Trophoblast cell (in vitro differentiated cells and primary cell): ENCODE results near the gene ZRANB1.

Source experiments
- DNase-seq, 2 donors: peaks; one replicate each; pipeline ENCODE4 v3.0.0-alpha.2; 2016
- H2AFZ ChIP-seq: 2 replicates; pipeline ENCODE4 v1.6.1; 2013; ENCODE audit warnings: low read length, moderate library complexity, mild to moderate bottlenecking; ENCODE audit not compliant: insufficient read depth, poor library complexity
- H2AK5ac ChIP-seq: 2 replicates; pipeline ENCODE4 v1.6.1; 2013; ENCODE audit warnings: mild to moderate bottlenecking, low read length
- H2BK120ac ChIP-seq: 2 replicates; pipeline ENCODE4 v1.6.1; 2013; ENCODE audit warnings: low read length, mild to moderate bottlenecking, moderate library complexity; ENCODE audit not compliant: insufficient read depth, poor library complexity
- H2BK12ac ChIP-seq: 2 replicates; pipeline ENCODE4 v1.6.1; 2013; ENCODE audit warnings: mild to moderate bottlenecking, low read length, moderate library complexity
- H2BK5ac ChIP-seq: 2 replicates; pipeline ENCODE4 v1.6.1; 2013; ENCODE audit warnings: low read length, low read depth, moderate library complexity, mild to moderate bottlenecking; ENCODE audit not compliant: poor library complexity
- H3K14ac ChIP-seq: 2 replicates; pipeline ENCODE4 v1.6.1; 2013; ENCODE audit warnings: mild to moderate bottlenecking, low read length
- H3K18ac ChIP-seq: 2 replicates; pipeline ENCODE4 v1.6.1; 2013; ENCODE audit warnings: mild to moderate bottlenecking, low read length
- H3K23ac ChIP-seq: 2 replicates; pipeline ENCODE4 v1.6.1; 2013; ENCODE audit warnings: low read length
- H3K27ac ChIP-seq: 2 replicates; pipeline ENCODE4 v1.5.1; 2013; ENCODE audit warnings: low read depth, mild to moderate bottlenecking, inconsistent platforms, low read length, moderate library complexity
- H3K27me3 ChIP-seq: 2 replicates; pipeline ENCODE4 v1.6.1; 2013; ENCODE audit warnings: inconsistent platforms, mild to moderate bottlenecking, low read length, moderate library complexity; ENCODE audit not compliant: insufficient read depth
- H3K36me3 ChIP-seq, 2 experiments: 1 replicate in 1 of 2; 2 replicates in 1 of 2; pipeline ENCODE4 v1.6.1; 2013; ENCODE audit warnings: low read length in 2 of 2, mild to moderate bottlenecking in 2 of 2, moderate library complexity in 1 of 2; ENCODE audit not compliant: insufficient read depth in 2 of 2, control insufficient read depth in 1 of 2
- H3K4ac ChIP-seq: 2 replicates; pipeline ENCODE4 v1.6.1; 2013; ENCODE audit warnings: low read depth, mild to moderate bottlenecking, low read length, moderate library complexity
- H3K4me1 ChIP-seq, 2 experiments: 1 replicate in 1 of 2; 2 replicates in 1 of 2; pipeline ENCODE4 v1.6.1; 2013; ENCODE audit warnings: low read length in 2 of 2, mild to moderate bottlenecking in 2 of 2, moderate library complexity in 1 of 2; ENCODE audit not compliant: insufficient read depth in 2 of 2, control insufficient read depth in 1 of 2
- H3K4me2 ChIP-seq: 2 replicates; pipeline ENCODE4 v1.6.1; 2013; ENCODE audit warnings: inconsistent platforms, mild to moderate bottlenecking, low read length, moderate library complexity
- H3K4me3 ChIP-seq: 2 replicates; pipeline ENCODE4 v1.5.1; 2013; ENCODE audit warnings: mild to moderate bottlenecking, low read depth, low read length, inconsistent platforms
- H3K79me1 ChIP-seq: one replicate; pipeline ENCODE4 v1.6.1; 2013; ENCODE audit warnings: low read length
- H3K79me2 ChIP-seq: 2 replicates; pipeline ENCODE4 v1.6.1; 2013; ENCODE audit warnings: low read length, mild to moderate bottlenecking; ENCODE audit not compliant: control insufficient read depth, insufficient read depth, poor library complexity
- H3K9ac ChIP-seq: 2 replicates; pipeline ENCODE4 v1.6.1; 2013; ENCODE audit warnings: mild to moderate bottlenecking, low read length
- H3K9me3 ChIP-seq: 2 replicates; pipeline ENCODE4 v1.6.1; 2013; ENCODE audit warnings: low read depth, mild to moderate bottlenecking, control low read depth, inconsistent platforms, low read length; ENCODE audit not compliant: insufficient read depth
- H4K12ac ChIP-seq: 2 replicates; pipeline ENCODE4 v1.6.1; 2013; ENCODE audit warnings: low read depth, mild to moderate bottlenecking, low read length, moderate library complexity
- H4K8ac ChIP-seq: 2 replicates; pipeline ENCODE4 v1.6.1; 2013; ENCODE audit warnings: low read depth, mild to moderate bottlenecking, low read length, moderate library complexity
- H4K91ac ChIP-seq: one replicate; pipeline ENCODE4 v1.6.1; 2013; ENCODE audit warnings: low read depth, mild to moderate bottlenecking, low read length, moderate library complexity
- WGBS: extraction: QIAGEN DNeasy Blood & Tissue Kit; methylation state at CpG from one replicate; pipeline ENCODE4 v1.1.7; 2013; ENCODE audit warnings: missing lambda C conversion rate; ENCODE audit not compliant: insufficient read length, insufficient coverage; ENCODE audit errors: extremely low coverage; 5-methylcytosine and 5-hydroxymethylcytosine counted together

ZRANB1 gene

GRCh38 chr10:125018576-125019143 lies 76.7 kb downstream of the ZRANB1 start:
- no peak overlapping the region for H2BK12ac ChIP-seq

GRCh38 chr10:125020386-125020785 lies 78.5 kb downstream of the ZRANB1 start:
- H3K14ac ChIP-seq = no peak overlapping the region
- no peak for DNase-seq
- H3K27me3 ChIP-seq = no peaks in the 10 kb centered on the region
- H3K4ac ChIP-seq = no peak overlapping the region
- no peak overlapping the region for H3K4me2 ChIP-seq
- H2AK5ac ChIP-seq = no peak overlapping the region
- H2AFZ ChIP-seq = no peak overlapping the region
- H3K18ac ChIP-seq = no peak overlapping the region
- H2BK120ac ChIP-seq = no peak overlapping the region
- no CpG with 5 or more reads among the region's 17 CpGs for WGBS
- no peak overlapping the region for H2BK12ac ChIP-seq
- H3K23ac ChIP-seq = no peak overlapping the region
- no peak overlapping the region for H3K4me3 ChIP-seq
- H3K36me3 ChIP-seq = peaks cover 36 to 41% of the 10 kb centered on the region in 2 experiments
- H3K4me1 ChIP-seq = peaks cover 5 to 6% of the 10 kb centered on the region in 2 experiments
- peaks cover 2% of the 10 kb centered on the region for H3K9me3 ChIP-seq
- no peak overlapping the region for H4K91ac ChIP-seq
- H3K27ac ChIP-seq = no peak overlapping the region
- no peak overlapping the region for H4K12ac ChIP-seq
- no peak overlapping the region for H3K9ac ChIP-seq
- H3K79me1 ChIP-seq = no peaks in the 10 kb centered on the region
- H4K8ac ChIP-seq = no peak overlapping the region
- H3K79me2 ChIP-seq = no peaks in the 10 kb centered on the region
- H2BK5ac ChIP-seq = no peak overlapping the region

More at GRCh38 chr10:125018576-125019143, 76.7 kb downstream of the ZRANB1 start:
- Histone ChIP-seq H4K8ac (no peak overlapping the region), H2BK5ac (no peak overlapping the region), H3K27me3 (no peaks in the 10 kb centered on the region), H2AFZ (no peak overlapping the region), H3K36me3 (peaks cover 28 to 38% of the 10 kb centered on the region in 2 experiments), H3K27ac (no peak overlapping the region), H3K4me1 (peaks cover 14 to 15% of the 10 kb centered on the region in 2 experiments), H4K91ac (no peak overlapping the region), H3K14ac (no peak overlapping the region), H3K4me3 (no peak overlapping the region), H3K9ac (no peak overlapping the region), H3K9me3 (no peaks in the 10 kb centered on the region), H3K23ac (no peak overlapping the region), H3K18ac (no peak overlapping the region), H3K4me2 (no peak overlapping the region), H2AK5ac (no peak overlapping the region), H3K79me1 (no peaks in the 10 kb centered on the region), H2BK120ac (no peak overlapping the region), H3K79me2 (no peaks in the 10 kb centered on the region), H3K4ac (no peak overlapping the region), H4K12ac (no peak overlapping the region)
- no peak for DNase-seq
- WGBS = no CpG with 5 or more reads among the region's 9 CpGs

- H3K4me1 ChIP-seq = peaks cover under 1 to 1% of the 10 kb centered on the region in 2 experiments
- H2BK5ac ChIP-seq = no peak overlapping the region
- no peak overlapping the region for H3K9ac ChIP-seq
- no peak overlapping the region for H2AFZ ChIP-seq
- no peak overlapping the region for H3K18ac ChIP-seq
- no peak overlapping the region for H3K4ac ChIP-seq
- no peak overlapping the region for H3K27ac ChIP-seq
- no peak overlapping the region for H2BK120ac ChIP-seq
- no peak overlapping the region for H3K23ac ChIP-seq
- H3K36me3 ChIP-seq = peaks cover 40 to 43% of the 10 kb centered on the region in 2 experiments
- peak overlapping the region; percentile 29 for H3K4me3 ChIP-seq
- no peak overlapping the region for H4K12ac ChIP-seq
- H3K79me1 ChIP-seq = no peaks in the 10 kb centered on the region
- WGBS = no CpG with 5 or more reads among the region's 9 CpGs
- no peaks in the 10 kb centered on the region for H3K79me2 ChIP-seq
- DNase-seq = no peak
- no peak overlapping the region for H4K8ac ChIP-seq
- H4K91ac ChIP-seq = no peak overlapping the region
- H3K9me3 ChIP-seq = peaks cover 2% of the 10 kb centered on the region
- no peak overlapping the region for H2BK12ac ChIP-seq
- H3K27me3 ChIP-seq = no peaks in the 10 kb centered on the region
- H2AK5ac ChIP-seq = no peak overlapping the region
- no peak overlapping the region for H3K4me2 ChIP-seq
- no peak overlapping the region for H3K14ac ChIP-seq
Observed at GRCh38 chr10:125020871-125021270, 78.9 kb downstream of the ZRANB1 start.

GRCh38 chr10:125021686-125022344 lies 79.9 kb downstream of the ZRANB1 start:
- H3K79me1 ChIP-seq = no peaks in the 10 kb centered on the region
- H4K91ac ChIP-seq = no peak overlapping the region
- DNase-seq = no peak
- H3K79me2 ChIP-seq = no peaks in the 10 kb centered on the region
- H2AK5ac ChIP-seq = no peak overlapping the region
- H3K4me2 ChIP-seq = no peak overlapping the region
- no peak overlapping the region for H3K23ac ChIP-seq
- H3K27me3 ChIP-seq = no peaks in the 10 kb centered on the region
- no peak overlapping the region for H2BK5ac ChIP-seq
- H3K27ac ChIP-seq = no peak overlapping the region
- no peak overlapping the region for H2BK12ac ChIP-seq
- no peaks in the 10 kb centered on the region for H3K4me1 ChIP-seq
- H2AFZ ChIP-seq = no peak overlapping the region
- no peak overlapping the region for H4K12ac ChIP-seq
- H4K8ac ChIP-seq = no peak overlapping the region
- H3K4me3 ChIP-seq = no peak overlapping the region
- no peak overlapping the region for H2BK120ac ChIP-seq
- H3K9ac ChIP-seq = no peak overlapping the region
- peaks cover 45 to 51% of the 10 kb centered on the region in 2 experiments for H3K36me3 ChIP-seq
- peak overlapping the region; percentile 50 for H3K4ac ChIP-seq
- peaks cover 6% of the 10 kb centered on the region for H3K9me3 ChIP-seq
- WGBS = no CpG with 5 or more reads among the region's 17 CpGs
- no peak overlapping the region for H3K14ac ChIP-seq
- no peak overlapping the region for H3K18ac ChIP-seq
